ENCODE measurements around the gene USP10. TPM values are rescaled to one million over a fixed set of nuclear protein-coding genes. Genes with fewer than 3 reads are reported as not detected.

USP10 gene
- total RNA-seq, 4 donors from 2014 or later = 23.6 to 56.8 (median 45.4) TPM

DNA sequence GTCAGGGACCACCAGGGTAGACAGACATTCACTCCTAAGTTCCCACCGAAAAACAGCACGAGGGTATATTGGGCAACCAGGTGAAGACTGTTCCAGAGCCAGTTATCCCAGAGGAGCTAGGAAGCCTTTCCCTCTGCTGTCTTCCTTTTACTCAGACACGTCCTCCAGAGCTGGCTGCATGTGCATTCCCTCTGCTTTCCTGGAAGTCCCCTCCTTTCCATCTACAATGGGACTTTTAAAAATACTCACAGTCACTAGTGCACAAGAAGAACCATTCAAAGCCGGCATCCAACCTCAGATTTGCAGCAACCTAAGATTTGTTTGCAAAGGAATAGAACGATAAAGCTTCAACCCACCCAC, 87.4 kb downstream of the USP10 start:
- intact Hi-C loops (cut with DNase I; ENCODE audit: low total_unique reads) (no loop called here), in situ Hi-C loops (cut with MboI; ENCODE audit: low pct_ligation_motif_present in 1 of 4, low pct_unique_long_range_greater_than_20kb in 1 of 4, low sequenced_read_pairs in 3 of 4) (no loop called here)
- Histone ChIP-seq H3K27me3 (no peaks in the 10 kb centered on the region), H3K4me3 (no peak overlapping the region), H3K27ac (peak overlapping the region in 3 of 4 donors; percentile 0 to 14 (median 10)), H3K36me3 (no peaks in the 10 kb centered on the region), H3K9me3 (no peaks in the 10 kb centered on the region), H3K4me1 (peaks cover 18 to 24% (median 20%) of the 10 kb centered on the region in 4 donors)
- 29 to 42% methylated on average over 2 to 5 of the region's 5 CpGs for WGBS, 2 donors (ENCODE audit: low coverage in 1 of 2)
- no peak for DNase-seq
- TF ChIP-seq POLR2AphosphoS5 (IDR thresholded peaks at IDR 0.05) (no peak), POLR2A (IDR thresholded peaks at IDR 0.05) (no peak), EP300 (IDR thresholded peaks at IDR 0.05; ENCODE audit: low read depth) (no peak)
- TF ChIP-seq, protein P1, sequence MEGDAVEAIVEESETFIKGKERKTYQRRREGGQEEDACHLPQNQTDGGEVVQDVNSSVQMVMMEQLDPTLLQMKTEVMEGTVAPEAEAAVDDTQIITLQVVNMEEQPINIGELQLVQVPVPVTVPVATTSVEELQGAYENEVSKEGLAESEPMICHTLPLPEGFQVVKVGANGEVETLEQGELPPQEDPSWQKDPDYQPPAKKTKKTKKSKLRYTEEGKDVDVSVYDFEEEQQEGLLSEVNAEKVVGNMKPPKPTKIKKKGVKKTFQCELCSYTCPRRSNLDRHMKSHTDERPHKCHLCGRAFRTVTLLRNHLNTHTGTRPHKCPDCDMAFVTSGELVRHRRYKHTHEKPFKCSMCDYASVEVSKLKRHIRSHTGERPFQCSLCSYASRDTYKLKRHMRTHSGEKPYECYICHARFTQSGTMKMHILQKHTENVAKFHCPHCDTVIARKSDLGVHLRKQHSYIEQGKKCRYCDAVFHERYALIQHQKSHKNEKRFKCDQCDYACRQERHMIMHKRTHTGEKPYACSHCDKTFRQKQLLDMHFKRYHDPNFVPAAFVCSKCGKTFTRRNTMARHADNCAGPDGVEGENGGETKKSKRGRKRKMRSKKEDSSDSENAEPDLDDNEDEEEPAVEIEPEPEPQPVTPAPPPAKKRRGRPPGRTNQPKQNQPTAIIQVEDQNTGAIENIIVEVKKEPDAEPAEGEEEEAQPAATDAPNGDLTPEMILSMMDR (IDR thresholded peaks at IDR 0.05) = no peak

DNA sequence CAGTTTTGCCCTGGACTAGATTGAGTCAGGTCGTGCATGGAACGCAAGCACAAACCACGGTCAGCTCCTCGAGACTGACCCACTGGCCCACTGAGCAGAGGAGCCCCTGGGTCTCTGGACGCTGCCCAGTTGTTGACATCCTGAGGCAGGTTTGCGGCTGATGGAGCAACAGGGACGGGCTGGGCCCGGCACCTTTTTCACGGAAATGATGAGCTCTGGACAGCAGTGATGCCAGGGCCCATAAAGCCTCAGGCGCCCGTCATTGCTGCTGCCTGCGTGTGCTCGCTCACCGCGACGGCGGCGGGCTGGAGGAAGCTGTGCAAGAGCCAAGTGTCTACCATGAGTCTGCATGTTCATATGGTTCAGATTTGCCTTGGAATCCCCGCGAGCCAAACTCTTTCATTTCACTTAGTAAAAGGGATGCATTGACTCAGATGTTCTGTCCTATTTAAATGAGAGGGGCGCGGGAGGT, 89.2 kb downstream of the USP10 start:
- in situ Hi-C loops (cut with MboI; ENCODE audit: low pct_ligation_motif_present in 1 of 4, low pct_unique_long_range_greater_than_20kb in 1 of 4, low sequenced_read_pairs in 3 of 4) = no loop called here

DNA sequence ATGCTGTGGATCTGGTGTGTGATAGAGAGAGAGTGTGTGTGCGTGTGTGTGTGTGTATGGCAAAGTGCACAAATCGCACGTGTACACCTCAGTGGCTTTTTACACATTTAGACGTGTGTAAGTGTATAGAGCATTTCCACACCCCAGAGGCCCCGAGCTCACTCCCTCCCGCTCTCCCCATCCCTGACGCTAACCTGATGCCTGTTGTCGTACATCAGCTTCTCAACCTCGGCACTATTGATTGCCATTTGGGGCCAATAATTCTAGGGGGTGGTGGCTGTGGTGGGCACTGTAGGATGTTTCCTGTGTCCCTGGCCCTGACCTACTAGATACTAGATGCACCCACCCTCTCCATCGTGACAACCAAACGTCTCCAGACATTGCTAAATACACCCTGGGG, 89.6 kb downstream of the USP10 start:
- WGBS, 2 donors (ENCODE audit: low coverage in 1 of 2) = 88 to 90% methylated on average over 5 to 11 of the region's 11 CpGs
- intact Hi-C loops (cut with DNase I; ENCODE audit: low total_unique reads) (no loop called here), in situ Hi-C loops (cut with MboI; ENCODE audit: low pct_ligation_motif_present in 1 of 4, low pct_unique_long_range_greater_than_20kb in 1 of 4, low sequenced_read_pairs in 3 of 4) (no loop called here)
- TF ChIP-seq POLR2A (IDR thresholded peaks at IDR 0.05) = no peak
- TF ChIP-seq, protein P1 (IDR thresholded peaks at IDR 0.05) = no peak
- TF ChIP-seq EP300 (IDR thresholded peaks at IDR 0.05; ENCODE audit: low read depth) = no peak
- TF ChIP-seq POLR2AphosphoS5 (IDR thresholded peaks at IDR 0.05) = no peak
- Histone ChIP-seq H3K9me3 (no peaks in the 10 kb centered on the region), H3K27me3 (no peaks in the 10 kb centered on the region), H3K27ac (no peak overlapping the region), H3K36me3 (no peaks in the 10 kb centered on the region), H3K4me3 (no peak overlapping the region), H3K4me1 (peaks cover 18 to 27% (median 23%) of the 10 kb centered on the region in 4 donors)
- no peak for DNase-seq

More for the DNA sequence above, 89.2 kb downstream of the USP10 start:
- DNase-seq = no peak
- intact Hi-C loops (cut with DNase I; ENCODE audit: low total_unique reads) = no loop called here
- TF ChIP-seq, protein P1 (IDR thresholded peaks at IDR 0.05) = no peak
- TF ChIP-seq POLR2AphosphoS5 (IDR thresholded peaks at IDR 0.05) (no peak), POLR2A (IDR thresholded peaks at IDR 0.05) (no peak), EP300 (IDR thresholded peaks at IDR 0.05; ENCODE audit: low read depth) (no peak)
- Histone ChIP-seq H3K27ac (no peak overlapping the region), H3K9me3 (no peaks in the 10 kb centered on the region), H3K36me3 (no peaks in the 10 kb centered on the region), H3K4me3 (no peak overlapping the region), H3K27me3 (no peaks in the 10 kb centered on the region), H3K4me1 (peaks cover 18 to 24% (median 20%) of the 10 kb centered on the region in 4 donors)
- 96 to 100% methylated on average over 1 to 21 of the region's 22 CpGs for WGBS, 2 donors (ENCODE audit: low coverage in 1 of 2)

DNA sequence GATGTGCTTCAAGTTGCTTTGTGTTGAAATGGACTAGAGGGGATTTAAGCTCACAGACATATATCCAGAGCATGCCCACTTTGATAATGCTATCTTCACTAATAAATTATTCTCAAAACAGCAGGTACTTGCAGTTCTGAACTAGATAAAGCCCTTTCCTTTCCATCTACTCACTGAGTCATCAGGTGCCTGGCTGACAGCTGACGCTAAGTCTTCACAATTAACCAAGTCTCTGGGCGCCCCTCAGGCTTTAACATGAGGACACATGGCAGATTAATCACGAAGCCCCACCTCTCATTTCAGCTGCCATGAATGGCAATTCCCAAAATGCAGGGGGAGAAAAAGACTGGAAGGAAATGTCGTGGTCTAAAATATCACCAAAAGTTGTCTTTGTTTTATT, 90.5 kb downstream of the USP10 start:
- no peak overlapping the region for H3K4me3 ChIP-seq
- intact Hi-C loops (cut with DNase I; ENCODE audit: low total_unique reads) = no loop called here
- WGBS, 2 donors (ENCODE audit: low coverage in 1 of 2) = 94 to 100% methylated on average over 4 of the region's 4 CpGs
- no peaks in the 10 kb centered on the region for H3K36me3 ChIP-seq
- no peak for TF ChIP-seq EP300 (IDR thresholded peaks at IDR 0.05; ENCODE audit: low read depth)
- TF ChIP-seq POLR2A (IDR thresholded peaks at IDR 0.05) = no peak
- TF ChIP-seq, protein P1 (IDR thresholded peaks at IDR 0.05) = no peak
- no peak for TF ChIP-seq POLR2AphosphoS5 (IDR thresholded peaks at IDR 0.05)
- DNase-seq = no peak
- peak overlapping the region in 2 of 4 donors; percentile 20 to 21 for H3K27ac ChIP-seq
- in situ Hi-C loops (cut with MboI; ENCODE audit: low pct_ligation_motif_present in 1 of 4, low pct_unique_long_range_greater_than_20kb in 1 of 4, low sequenced_read_pairs in 3 of 4) = no loop called here
- no peaks in the 10 kb centered on the region for H3K27me3 ChIP-seq
- no peaks in the 10 kb centered on the region for H3K9me3 ChIP-seq
- peaks cover 18 to 33% (median 27%) of the 10 kb centered on the region in 4 donors for H3K4me1 ChIP-seq

Measured in transverse colon (tissue), 4 donors.